Measurements from ENCODE around the gene PTPRT.

DNA sequence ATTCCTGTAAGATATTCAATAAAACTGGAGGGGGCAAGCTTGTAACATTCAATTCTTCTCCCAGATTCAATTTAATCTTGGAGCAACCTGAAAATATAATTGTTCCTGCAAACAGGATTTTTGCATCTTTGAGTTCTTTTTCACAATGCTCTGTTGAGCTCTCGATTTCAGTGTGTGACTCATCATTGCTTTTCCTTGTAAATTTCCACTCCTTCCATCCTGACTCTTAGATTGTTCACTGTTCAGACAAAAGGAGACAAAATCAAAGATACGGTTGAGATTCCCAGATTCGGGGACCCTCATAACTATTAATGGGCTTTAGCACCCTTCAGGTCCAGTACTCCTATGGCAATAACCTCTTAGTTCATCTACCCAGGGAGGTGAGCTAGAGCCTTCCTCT lies 999.6 kb downstream of the PTPRT start:
- TF ChIP-seq, protein P1, sequence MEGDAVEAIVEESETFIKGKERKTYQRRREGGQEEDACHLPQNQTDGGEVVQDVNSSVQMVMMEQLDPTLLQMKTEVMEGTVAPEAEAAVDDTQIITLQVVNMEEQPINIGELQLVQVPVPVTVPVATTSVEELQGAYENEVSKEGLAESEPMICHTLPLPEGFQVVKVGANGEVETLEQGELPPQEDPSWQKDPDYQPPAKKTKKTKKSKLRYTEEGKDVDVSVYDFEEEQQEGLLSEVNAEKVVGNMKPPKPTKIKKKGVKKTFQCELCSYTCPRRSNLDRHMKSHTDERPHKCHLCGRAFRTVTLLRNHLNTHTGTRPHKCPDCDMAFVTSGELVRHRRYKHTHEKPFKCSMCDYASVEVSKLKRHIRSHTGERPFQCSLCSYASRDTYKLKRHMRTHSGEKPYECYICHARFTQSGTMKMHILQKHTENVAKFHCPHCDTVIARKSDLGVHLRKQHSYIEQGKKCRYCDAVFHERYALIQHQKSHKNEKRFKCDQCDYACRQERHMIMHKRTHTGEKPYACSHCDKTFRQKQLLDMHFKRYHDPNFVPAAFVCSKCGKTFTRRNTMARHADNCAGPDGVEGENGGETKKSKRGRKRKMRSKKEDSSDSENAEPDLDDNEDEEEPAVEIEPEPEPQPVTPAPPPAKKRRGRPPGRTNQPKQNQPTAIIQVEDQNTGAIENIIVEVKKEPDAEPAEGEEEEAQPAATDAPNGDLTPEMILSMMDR (IDR thresholded peaks at IDR 0.05; ENCODE audit: insufficient read depth, low read length, poor library complexity, severe bottlenecking), result no peak
- no peak for TF ChIP-seq EZH2phosphoT487 (conservative IDR thresholded peaks at IDR 0.05; ENCODE audit: low read length)

Measured in SU-DHL-6 (cell line).